Kidney epithelial cell (primary cell): ENCODE results near the gene ZBP1. TPM values are rescaled to one million over a fixed set of nuclear protein-coding genes. Genes with fewer than 3 reads are reported as not detected.

Source experiments
- DNase-seq: peaks from one replicate; pipeline ENCODE4 v3.0.0-alpha.2; 2010; ENCODE audit warnings: low read depth
- H3K27me3 ChIP-seq: 2 replicates; pipeline ENCODE4 v1.6.0; 2011; ENCODE audit warnings: low read length; ENCODE audit not compliant: control insufficient read depth, insufficient read depth
- H3K36me3 ChIP-seq: 2 replicates; pipeline ENCODE4 v1.5.1; 2011; ENCODE audit warnings: low read length; ENCODE audit not compliant: control insufficient read depth, insufficient read depth
- H3K4me3 ChIP-seq: 2 replicates; pipeline ENCODE4 v1.5.1; 2011; ENCODE audit warnings: low read depth, mild to moderate bottlenecking, control low read depth, low read length
- CTCF ChIP-seq: IDR thresholded peaks from 2 replicates; pipeline ENCODE4 v1.5.1; 2011; ENCODE audit warnings: mild to moderate bottlenecking, moderate library complexity, low read length, control low read depth, inconsistent platforms; ENCODE audit not compliant: insufficient read depth, poor library complexity, severe bottlenecking
- total RNA-seq: library from RNA; depleted of rRNA; stranded (reverse); fragments of >200 nt; gene quantifications from 2 replicates; pipeline ENCODE4 v1.2.3, GENCODE V29; 2015

The ZBP1 gene
- total RNA-seq, 1 donor from 2014 or later: not detected

- TF ChIP-seq CTCF: no peak
- H3K36me3 ChIP-seq: peaks cover 6% of the 10 kb centered on the region
- H3K27me3 ChIP-seq: no peaks in the 10 kb centered on the region
- no peak overlapping the region for H3K4me3 ChIP-seq
- no peak for DNase-seq
Measured at GRCh38 chr20:57653546-57653900, 33.3 kb upstream of the ZBP1 start.

- Histone ChIP-seq H3K4me3 (no peak overlapping the region), H3K36me3 (peaks cover 6% of the 10 kb centered on the region), H3K27me3 (no peaks in the 10 kb centered on the region)
- no peak for DNase-seq
- no peak for TF ChIP-seq CTCF
Measured at GRCh38 chr20:57652606-57653545, 32.6 kb upstream of the ZBP1 start.

- H3K36me3 ChIP-seq: peaks cover 6% of the 10 kb centered on the region
- no peaks in the 10 kb centered on the region for H3K27me3 ChIP-seq
- H3K4me3 ChIP-seq: no peak overlapping the region
- no peak for DNase-seq
- TF ChIP-seq CTCF: no peak
Measured at GRCh38 chr20:57651881-57652605, 31.8 kb upstream of the ZBP1 start.

GRCh38 chr20:57650756-57651483, 30.7 kb upstream of the ZBP1 start:
- peaks cover 6% of the 10 kb centered on the region for H3K36me3 ChIP-seq
- no peaks in the 10 kb centered on the region for H3K27me3 ChIP-seq
- no peak overlapping the region for H3K4me3 ChIP-seq
- no peak for TF ChIP-seq CTCF
- DNase-seq: no peak

GRCh38 chr20:57650266-57650665, 30.0 kb upstream of the ZBP1 start:
- no peak for TF ChIP-seq CTCF
- no peaks in the 10 kb centered on the region for H3K27me3 ChIP-seq
- H3K4me3 ChIP-seq: no peak overlapping the region
- DNase-seq: no peak
- peaks cover 6% of the 10 kb centered on the region for H3K36me3 ChIP-seq
